Trophoblast cell (in vitro differentiated cells and primary cell): ENCODE results near the gene CHML.

Source experiments
- DNase-seq, 2 donors: peaks; one replicate each; pipeline ENCODE4 v3.0.0-alpha.2; 2016
- H2AFZ ChIP-seq: 2 replicates; pipeline ENCODE4 v1.6.1; 2013; ENCODE audit warnings: low read length, moderate library complexity, mild to moderate bottlenecking; ENCODE audit not compliant: insufficient read depth, poor library complexity
- H2AK5ac ChIP-seq: 2 replicates; pipeline ENCODE4 v1.6.1; 2013; ENCODE audit warnings: mild to moderate bottlenecking, low read length
- H2BK120ac ChIP-seq: 2 replicates; pipeline ENCODE4 v1.6.1; 2013; ENCODE audit warnings: low read length, mild to moderate bottlenecking, moderate library complexity; ENCODE audit not compliant: insufficient read depth, poor library complexity
- H2BK12ac ChIP-seq: 2 replicates; pipeline ENCODE4 v1.6.1; 2013; ENCODE audit warnings: mild to moderate bottlenecking, low read length, moderate library complexity
- H2BK5ac ChIP-seq: 2 replicates; pipeline ENCODE4 v1.6.1; 2013; ENCODE audit warnings: low read length, low read depth, moderate library complexity, mild to moderate bottlenecking; ENCODE audit not compliant: poor library complexity
- H3K14ac ChIP-seq: 2 replicates; pipeline ENCODE4 v1.6.1; 2013; ENCODE audit warnings: mild to moderate bottlenecking, low read length
- H3K18ac ChIP-seq: 2 replicates; pipeline ENCODE4 v1.6.1; 2013; ENCODE audit warnings: mild to moderate bottlenecking, low read length
- H3K23ac ChIP-seq: 2 replicates; pipeline ENCODE4 v1.6.1; 2013; ENCODE audit warnings: low read length
- H3K27ac ChIP-seq: 2 replicates; pipeline ENCODE4 v1.5.1; 2013; ENCODE audit warnings: low read depth, mild to moderate bottlenecking, inconsistent platforms, low read length, moderate library complexity
- H3K27me3 ChIP-seq: 2 replicates; pipeline ENCODE4 v1.6.1; 2013; ENCODE audit warnings: inconsistent platforms, mild to moderate bottlenecking, low read length, moderate library complexity; ENCODE audit not compliant: insufficient read depth
- H3K36me3 ChIP-seq, 2 experiments: 1 replicate in 1 of 2; 2 replicates in 1 of 2; pipeline ENCODE4 v1.6.1; 2013; ENCODE audit warnings: low read length in 2 of 2, mild to moderate bottlenecking in 2 of 2, moderate library complexity in 1 of 2; ENCODE audit not compliant: insufficient read depth in 2 of 2, control insufficient read depth in 1 of 2
- H3K4ac ChIP-seq: 2 replicates; pipeline ENCODE4 v1.6.1; 2013; ENCODE audit warnings: low read depth, mild to moderate bottlenecking, low read length, moderate library complexity
- H3K4me1 ChIP-seq, 2 experiments: 1 replicate in 1 of 2; 2 replicates in 1 of 2; pipeline ENCODE4 v1.6.1; 2013; ENCODE audit warnings: low read length in 2 of 2, mild to moderate bottlenecking in 2 of 2, moderate library complexity in 1 of 2; ENCODE audit not compliant: insufficient read depth in 2 of 2, control insufficient read depth in 1 of 2
- H3K4me2 ChIP-seq: 2 replicates; pipeline ENCODE4 v1.6.1; 2013; ENCODE audit warnings: inconsistent platforms, mild to moderate bottlenecking, low read length, moderate library complexity
- H3K4me3 ChIP-seq: 2 replicates; pipeline ENCODE4 v1.5.1; 2013; ENCODE audit warnings: mild to moderate bottlenecking, low read depth, low read length, inconsistent platforms
- H3K79me1 ChIP-seq: one replicate; pipeline ENCODE4 v1.6.1; 2013; ENCODE audit warnings: low read length
- H3K79me2 ChIP-seq: 2 replicates; pipeline ENCODE4 v1.6.1; 2013; ENCODE audit warnings: low read length, mild to moderate bottlenecking; ENCODE audit not compliant: control insufficient read depth, insufficient read depth, poor library complexity
- H3K9ac ChIP-seq: 2 replicates; pipeline ENCODE4 v1.6.1; 2013; ENCODE audit warnings: mild to moderate bottlenecking, low read length
- H3K9me3 ChIP-seq: 2 replicates; pipeline ENCODE4 v1.6.1; 2013; ENCODE audit warnings: low read depth, mild to moderate bottlenecking, control low read depth, inconsistent platforms, low read length; ENCODE audit not compliant: insufficient read depth
- H4K12ac ChIP-seq: 2 replicates; pipeline ENCODE4 v1.6.1; 2013; ENCODE audit warnings: low read depth, mild to moderate bottlenecking, low read length, moderate library complexity
- H4K8ac ChIP-seq: 2 replicates; pipeline ENCODE4 v1.6.1; 2013; ENCODE audit warnings: low read depth, mild to moderate bottlenecking, low read length, moderate library complexity
- H4K91ac ChIP-seq: one replicate; pipeline ENCODE4 v1.6.1; 2013; ENCODE audit warnings: low read depth, mild to moderate bottlenecking, low read length, moderate library complexity
- WGBS: extraction: QIAGEN DNeasy Blood & Tissue Kit; methylation state at CpG from one replicate; pipeline ENCODE4 v1.1.7; 2013; ENCODE audit warnings: missing lambda C conversion rate; ENCODE audit not compliant: insufficient read length, insufficient coverage; ENCODE audit errors: extremely low coverage; 5-methylcytosine and 5-hydroxymethylcytosine counted together

The CHML gene

GRCh38 chr1:241606544-241606943 lies 33.6 kb downstream of the CHML start:
- H3K14ac ChIP-seq, result no peak overlapping the region
- no peak overlapping the region for H2BK120ac ChIP-seq
- H3K9me3 ChIP-seq, result no peaks in the 10 kb centered on the region
- H3K9ac ChIP-seq, result no peak overlapping the region
- H3K23ac ChIP-seq, result no peak overlapping the region
- no peak overlapping the region for H3K27ac ChIP-seq
- no peak overlapping the region for H3K4me3 ChIP-seq
- no peak for DNase-seq
- no CpG with 5 or more reads among the region's 5 CpGs for WGBS
- H3K4ac ChIP-seq, result no peak overlapping the region
- no peak overlapping the region for H3K4me2 ChIP-seq
- no peak overlapping the region for H2AK5ac ChIP-seq
- no peak overlapping the region for H4K12ac ChIP-seq
- no peaks in the 10 kb centered on the region for H3K79me1 ChIP-seq
- peaks cover 4 to 9% of the 10 kb centered on the region in 2 experiments for H3K36me3 ChIP-seq
- no peak overlapping the region for H3K18ac ChIP-seq
- H4K91ac ChIP-seq, result no peak overlapping the region
- no peaks in the 10 kb centered on the region for H3K79me2 ChIP-seq
- H3K4me1 ChIP-seq, result peaks cover 0 to 4% of the 10 kb centered on the region in 2 experiments
- H2AFZ ChIP-seq, result no peak overlapping the region
- H4K8ac ChIP-seq, result no peak overlapping the region
- no peaks in the 10 kb centered on the region for H3K27me3 ChIP-seq
- no peak overlapping the region for H2BK5ac ChIP-seq
- no peak overlapping the region for H2BK12ac ChIP-seq

DNA sequence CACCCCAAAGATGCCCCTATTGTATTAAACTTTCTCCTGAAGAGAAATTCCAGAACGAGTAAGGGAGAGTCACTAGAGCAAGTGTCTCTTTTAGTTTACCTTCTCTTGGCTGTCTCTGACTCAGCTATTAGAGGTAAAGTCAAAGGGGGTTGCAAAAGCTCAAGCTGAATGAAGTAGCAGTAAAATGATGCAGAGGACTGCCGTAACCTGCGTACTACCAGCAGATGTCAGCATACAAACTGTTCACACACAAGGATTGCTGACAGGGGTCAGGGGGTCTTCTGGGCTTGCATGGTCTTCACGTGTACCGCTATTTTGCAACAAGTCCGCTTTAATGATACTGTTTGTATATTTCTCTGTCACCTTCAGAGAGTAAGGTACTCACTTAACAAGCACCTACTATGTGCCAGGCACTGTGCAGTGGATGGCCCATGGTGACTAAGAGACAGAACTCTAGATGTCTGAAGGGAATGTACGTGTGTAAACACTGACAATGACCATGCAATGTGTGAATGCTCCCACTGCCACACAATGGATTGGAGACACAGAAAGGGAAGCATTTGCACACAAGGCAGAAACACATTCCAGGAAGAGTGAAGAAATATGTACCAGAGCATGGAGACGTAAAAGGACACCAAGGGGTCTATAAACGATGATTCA lies 34.9 kb downstream of the CHML start:
- Histone ChIP-seq H3K14ac (no peak overlapping the region), H2BK12ac (no peak overlapping the region), H3K27me3 (no peaks in the 10 kb centered on the region), H3K79me1 (no peaks in the 10 kb centered on the region), H2AK5ac (no peak overlapping the region), H3K4me2 (no peak overlapping the region), H2AFZ (no peak overlapping the region), H2BK120ac (no peak overlapping the region), H4K12ac (no peak overlapping the region), H3K4me1 (peaks cover 0 to 4% of the 10 kb centered on the region in 2 experiments), H3K27ac (no peak overlapping the region), H3K79me2 (no peaks in the 10 kb centered on the region), H4K8ac (no peak overlapping the region), H4K91ac (no peak overlapping the region), H3K4me3 (no peak overlapping the region), H3K23ac (peak overlapping the region; percentile 83), H3K9ac (peak overlapping the region; percentile 41), H3K18ac (no peak overlapping the region), H2BK5ac (no peak overlapping the region), H3K36me3 (peaks cover 4 to 9% of the 10 kb centered on the region in 2 experiments), H3K9me3 (no peaks in the 10 kb centered on the region), H3K4ac (no peak overlapping the region)
- peak; percentile 38 to 48 for DNase-seq
- WGBS, result no CpG with 5 or more reads among the region's 9 CpGs

- H3K9ac ChIP-seq, result no peak overlapping the region
- H2AK5ac ChIP-seq, result no peak overlapping the region
- no peak overlapping the region for H4K91ac ChIP-seq
- no peak overlapping the region for H3K23ac ChIP-seq
- H2BK12ac ChIP-seq, result no peak overlapping the region
- H2AFZ ChIP-seq, result no peak overlapping the region
- H3K27ac ChIP-seq, result no peak overlapping the region
- H2BK120ac ChIP-seq, result no peak overlapping the region
- no peaks in the 10 kb centered on the region for H3K79me2 ChIP-seq
- H4K8ac ChIP-seq, result no peak overlapping the region
- WGBS, result no CpG with 5 or more reads among the region's 3 CpGs
- H3K14ac ChIP-seq, result no peak overlapping the region
- H3K9me3 ChIP-seq, result no peaks in the 10 kb centered on the region
- no peaks in the 10 kb centered on the region for H3K27me3 ChIP-seq
- peaks cover 4 to 8% of the 10 kb centered on the region in 2 experiments for H3K36me3 ChIP-seq
- no peak overlapping the region for H3K4ac ChIP-seq
- H2BK5ac ChIP-seq, result no peak overlapping the region
- no peak overlapping the region for H3K4me3 ChIP-seq
- H3K4me2 ChIP-seq, result no peak overlapping the region
- peaks cover 0 to 4% of the 10 kb centered on the region in 2 experiments for H3K4me1 ChIP-seq
- H3K79me1 ChIP-seq, result no peaks in the 10 kb centered on the region
- no peak overlapping the region for H4K12ac ChIP-seq
- H3K18ac ChIP-seq, result no peak overlapping the region
- DNase-seq, result no peak
Measured at GRCh38 chr1:241603731-241604245, 36.4 kb downstream of the CHML start.

GRCh38 chr1:241600496-241600901 lies 39.7 kb downstream of the CHML start:
- no peak overlapping the region for H3K9ac ChIP-seq
- H3K14ac ChIP-seq, result no peak overlapping the region
- no peak overlapping the region for H4K8ac ChIP-seq
- H2BK120ac ChIP-seq, result no peak overlapping the region
- H2BK5ac ChIP-seq, result no peak overlapping the region
- DNase-seq, result no peak
- no peak overlapping the region for H3K4me3 ChIP-seq
- H3K27ac ChIP-seq, result no peak overlapping the region
- H2AK5ac ChIP-seq, result no peak overlapping the region
- peaks cover 4 to 7% of the 10 kb centered on the region in 2 experiments for H3K4me1 ChIP-seq
- peaks cover 5 to 10% of the 10 kb centered on the region in 2 experiments for H3K36me3 ChIP-seq
- no peaks in the 10 kb centered on the region for H3K79me1 ChIP-seq
- no peak overlapping the region for H2AFZ ChIP-seq
- peak overlapping the region; percentile 53 for H3K23ac ChIP-seq
- no peaks in the 10 kb centered on the region for H3K27me3 ChIP-seq
- WGBS, result no CpG with 5 or more reads among the region's 2 CpGs
- no peak overlapping the region for H4K91ac ChIP-seq
- H2BK12ac ChIP-seq, result no peak overlapping the region
- H3K4ac ChIP-seq, result no peak overlapping the region
- no peak overlapping the region for H3K4me2 ChIP-seq
- H3K79me2 ChIP-seq, result no peaks in the 10 kb centered on the region
- H3K9me3 ChIP-seq, result no peaks in the 10 kb centered on the region
- H3K18ac ChIP-seq, result no peak overlapping the region
- H4K12ac ChIP-seq, result no peak overlapping the region
